Neutrophil (primary cell): ENCODE results near the gene TIPARP.

Experiments used
- H3K27ac ChIP-seq: fragments of 200-600 bp; sonication (generic); 2 replicates; pipeline ENCODE4 v1.5.1; 2016; ENCODE audit warnings: mild to moderate bottlenecking, moderate library complexity
- H3K27me3 ChIP-seq: fragments of 200-600 bp; sonication (generic); 2 replicates; pipeline ENCODE4 v1.6.0; 2016; ENCODE audit warnings: mild to moderate bottlenecking
- H3K36me3 ChIP-seq: fragments of 200-600 bp; sonication (generic); 2 replicates; pipeline ENCODE4 v1.5.1; 2017
- H3K4me1 ChIP-seq, 2 experiments: fragments of 200-600 bp in 1 of 2; sonication (generic) in 1 of 2; 1 replicate in 1 of 2; 2 replicates in 1 of 2; pipeline versions ENCODE4 v1.5.1 to v1.6.1; 2013 to 2016; ENCODE audit warnings: low read depth in 1 of 2, low read length in 1 of 2, mild to moderate bottlenecking in 1 of 2, moderate library complexity in 1 of 2; ENCODE audit not compliant: control insufficient read depth in 1 of 2, insufficient read depth in 1 of 2
- H3K4me3 ChIP-seq, 2 experiments: fragments of 200-600 bp in 1 of 2; sonication (generic) in 1 of 2; 1 replicate in 1 of 2; 2 replicates in 1 of 2; pipeline ENCODE4 v1.5.1; 2013 to 2016; ENCODE audit warnings: low read depth in 1 of 2, low read length in 1 of 2, mild to moderate bottlenecking in 1 of 2, moderate library complexity in 1 of 2
- H3K9me3 ChIP-seq: fragments of 200-600 bp; sonication (generic); 2 replicates; pipeline ENCODE4 v1.5.1; 2016
- TF ChIP-seq, protein P1 (sequence below): fragments of 200-600 bp; sonication (generic); IDR thresholded peaks from 2 replicates; pipeline ENCODE4 v1.5.1; 2016; ENCODE audit warnings: antibody characterized with exemption

TIPARP gene

DNA sequence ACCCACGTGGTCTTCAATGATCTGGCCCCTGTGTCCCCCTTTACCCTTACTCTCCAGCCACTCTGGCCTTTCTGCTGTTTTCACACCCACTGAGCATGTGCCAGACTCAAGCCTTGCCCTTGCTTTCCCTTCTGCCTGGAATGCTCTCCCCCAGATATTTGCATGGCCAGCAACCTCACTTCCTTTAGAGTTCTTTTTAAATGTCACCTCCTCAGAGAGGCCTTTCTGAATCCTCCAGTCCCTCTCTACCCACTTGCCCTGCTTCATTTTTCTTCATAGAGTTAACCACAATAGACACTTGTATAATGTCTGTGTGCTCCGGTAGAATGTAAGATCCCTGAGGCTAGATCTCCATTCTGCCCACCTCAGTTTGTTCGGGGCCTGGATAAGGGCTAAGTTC is 39.4 kb upstream of the TIPARP start:
- Histone ChIP-seq H3K27ac (no peak overlapping the region), H3K36me3 (no peaks in the 10 kb centered on the region), H3K27me3 (no peaks in the 10 kb centered on the region), H3K4me3 (no peak overlapping the region), H3K9me3 (no peaks in the 10 kb centered on the region), H3K4me1 (no peaks in the 10 kb centered on the region)
- TF ChIP-seq, protein P1, sequence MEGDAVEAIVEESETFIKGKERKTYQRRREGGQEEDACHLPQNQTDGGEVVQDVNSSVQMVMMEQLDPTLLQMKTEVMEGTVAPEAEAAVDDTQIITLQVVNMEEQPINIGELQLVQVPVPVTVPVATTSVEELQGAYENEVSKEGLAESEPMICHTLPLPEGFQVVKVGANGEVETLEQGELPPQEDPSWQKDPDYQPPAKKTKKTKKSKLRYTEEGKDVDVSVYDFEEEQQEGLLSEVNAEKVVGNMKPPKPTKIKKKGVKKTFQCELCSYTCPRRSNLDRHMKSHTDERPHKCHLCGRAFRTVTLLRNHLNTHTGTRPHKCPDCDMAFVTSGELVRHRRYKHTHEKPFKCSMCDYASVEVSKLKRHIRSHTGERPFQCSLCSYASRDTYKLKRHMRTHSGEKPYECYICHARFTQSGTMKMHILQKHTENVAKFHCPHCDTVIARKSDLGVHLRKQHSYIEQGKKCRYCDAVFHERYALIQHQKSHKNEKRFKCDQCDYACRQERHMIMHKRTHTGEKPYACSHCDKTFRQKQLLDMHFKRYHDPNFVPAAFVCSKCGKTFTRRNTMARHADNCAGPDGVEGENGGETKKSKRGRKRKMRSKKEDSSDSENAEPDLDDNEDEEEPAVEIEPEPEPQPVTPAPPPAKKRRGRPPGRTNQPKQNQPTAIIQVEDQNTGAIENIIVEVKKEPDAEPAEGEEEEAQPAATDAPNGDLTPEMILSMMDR = no peak

DNA sequence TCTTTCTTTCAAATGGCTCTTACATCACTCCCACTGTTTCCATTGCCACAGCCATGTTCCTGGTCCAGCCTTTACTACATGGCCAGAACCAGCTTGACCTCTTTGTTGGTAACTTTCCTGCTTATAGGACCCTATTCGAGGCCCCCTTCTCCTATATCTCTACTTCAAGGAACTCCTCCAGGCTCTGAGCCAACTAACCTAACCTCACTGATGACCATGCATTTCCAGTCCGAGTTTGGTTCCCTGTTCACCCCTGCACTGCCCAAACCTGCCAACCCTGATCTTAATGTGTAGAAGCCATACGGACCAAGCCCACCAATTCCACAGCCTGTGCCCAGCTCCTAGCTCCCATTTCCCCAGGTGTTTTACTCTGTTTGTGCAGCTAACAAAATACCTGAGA is 38.4 kb upstream of the TIPARP start:
- no peak overlapping the region for H3K27ac ChIP-seq
- H3K4me3 ChIP-seq = no peak overlapping the region
- TF ChIP-seq, protein P1 = no peak
- H3K27me3 ChIP-seq = no peaks in the 10 kb centered on the region
- H3K36me3 ChIP-seq = no peaks in the 10 kb centered on the region
- H3K4me1 ChIP-seq = no peaks in the 10 kb centered on the region
- no peaks in the 10 kb centered on the region for H3K9me3 ChIP-seq

DNA sequence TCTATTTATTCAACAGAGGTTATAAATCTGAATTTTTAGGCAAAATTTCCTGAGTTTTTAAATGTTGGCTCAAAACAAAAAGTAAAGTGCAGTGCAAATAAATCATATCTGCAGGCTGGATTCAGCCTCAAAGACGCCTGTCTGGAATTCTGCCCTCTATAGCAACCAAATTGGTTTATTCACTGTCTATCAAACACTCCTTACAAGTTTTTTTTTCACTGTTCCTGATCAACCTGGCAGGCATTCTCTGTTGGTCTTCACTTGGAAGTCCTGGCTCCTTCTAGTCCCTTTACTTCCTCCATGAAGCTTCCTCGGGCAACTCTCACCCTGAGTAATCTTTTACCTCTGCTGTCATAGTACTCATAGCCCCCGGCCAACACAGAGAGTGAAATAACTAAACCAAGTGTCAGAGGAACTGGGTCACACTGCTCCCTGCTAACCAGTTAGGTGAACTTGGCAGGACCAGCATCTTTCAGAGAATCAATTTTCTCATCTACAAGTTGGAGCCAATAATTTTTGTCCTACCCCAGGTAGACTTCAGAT is 36.8 kb upstream of the TIPARP start:
- H3K36me3 ChIP-seq = no peaks in the 10 kb centered on the region
- H3K27ac ChIP-seq = no peak overlapping the region
- no peaks in the 10 kb centered on the region for H3K27me3 ChIP-seq
- H3K4me1 ChIP-seq = peaks cover 2 to 4% of the 10 kb centered on the region in 2 experiments
- TF ChIP-seq, protein P1 = no peak
- H3K9me3 ChIP-seq = no peaks in the 10 kb centered on the region
- no peak overlapping the region for H3K4me3 ChIP-seq

DNA sequence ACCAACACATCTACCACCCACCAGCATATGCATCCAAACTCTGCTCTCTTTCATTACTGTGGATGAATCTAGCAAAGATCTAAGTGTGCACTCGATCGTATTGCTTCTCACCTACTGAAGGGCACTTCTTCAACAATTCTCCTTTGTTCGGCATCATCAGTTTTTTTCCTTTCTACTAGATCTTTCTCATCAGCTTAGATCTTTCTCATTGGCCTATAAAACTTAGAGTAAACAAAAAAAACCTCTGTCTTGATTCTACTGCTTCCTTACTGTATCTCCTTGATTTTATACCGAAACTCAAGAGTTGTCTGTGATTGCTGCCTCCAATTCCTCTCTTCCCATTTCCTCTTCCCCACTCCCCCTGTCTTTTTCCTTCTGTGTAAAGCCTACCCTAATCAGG is 36.1 kb upstream of the TIPARP start:
- no peak overlapping the region for H3K4me3 ChIP-seq
- no peaks in the 10 kb centered on the region for H3K36me3 ChIP-seq
- H3K4me1 ChIP-seq = peaks cover 10 to 11% of the 10 kb centered on the region in 2 experiments
- no peak overlapping the region for H3K27ac ChIP-seq
- no peaks in the 10 kb centered on the region for H3K9me3 ChIP-seq
- H3K27me3 ChIP-seq = no peaks in the 10 kb centered on the region
- TF ChIP-seq, protein P1 = no peak

DNA sequence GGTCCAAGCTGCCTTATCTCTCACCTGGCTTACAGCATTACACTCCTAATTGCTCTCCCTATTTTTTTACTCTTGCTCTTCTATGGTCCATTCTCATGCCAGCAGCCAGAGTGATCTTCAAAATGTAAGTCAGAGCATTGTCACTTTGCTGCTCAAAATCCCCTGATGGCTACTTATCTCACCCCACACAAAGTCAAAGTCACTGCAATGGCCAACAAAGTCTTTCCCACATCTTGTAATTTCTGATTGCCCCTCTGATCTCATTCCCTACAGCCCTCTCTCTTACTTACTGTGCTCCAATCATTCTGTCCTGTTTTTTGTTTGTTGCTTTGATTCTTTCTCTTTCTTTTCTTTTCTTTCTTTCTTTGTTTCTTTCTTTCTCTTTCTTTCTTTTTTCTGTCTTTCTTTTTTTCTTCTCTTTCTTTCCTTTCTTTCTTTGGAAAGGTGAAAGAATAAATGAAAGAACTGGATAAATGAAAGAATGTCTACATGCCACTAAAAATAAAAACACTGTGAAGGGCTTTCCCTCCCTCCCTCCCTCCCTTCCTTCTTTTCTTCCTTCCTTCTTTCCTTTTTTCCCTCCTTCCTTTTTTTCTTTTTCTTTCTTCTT is 34.9 kb upstream of the TIPARP start:
- Histone ChIP-seq H3K9me3 (no peaks in the 10 kb centered on the region), H3K27me3 (no peaks in the 10 kb centered on the region), H3K4me1 (peaks cover 21% of the 10 kb centered on the region in 2 experiments), H3K4me3 (no peak overlapping the region), H3K36me3 (no peaks in the 10 kb centered on the region), H3K27ac (no peak overlapping the region)
- TF ChIP-seq, protein P1 = no peak
